Activated naive CD4-positive, alpha-beta T cell treated with anti-CD3 and anti-CD28 coated beads, Interleukin-2, amount 50 U/mL, for 16 hours (primary cell): Measurements from ENCODE around the gene FAT1.

Experiments used
- DNase-seq: peaks from one replicate; pipeline ENCODE4 v3.0.0-alpha.2; 2020

FAT1 gene

GRCh38 chr4:186554539-186554913 lies 169.1 kb downstream of the FAT1 start:
- no peak for DNase-seq

DNA sequence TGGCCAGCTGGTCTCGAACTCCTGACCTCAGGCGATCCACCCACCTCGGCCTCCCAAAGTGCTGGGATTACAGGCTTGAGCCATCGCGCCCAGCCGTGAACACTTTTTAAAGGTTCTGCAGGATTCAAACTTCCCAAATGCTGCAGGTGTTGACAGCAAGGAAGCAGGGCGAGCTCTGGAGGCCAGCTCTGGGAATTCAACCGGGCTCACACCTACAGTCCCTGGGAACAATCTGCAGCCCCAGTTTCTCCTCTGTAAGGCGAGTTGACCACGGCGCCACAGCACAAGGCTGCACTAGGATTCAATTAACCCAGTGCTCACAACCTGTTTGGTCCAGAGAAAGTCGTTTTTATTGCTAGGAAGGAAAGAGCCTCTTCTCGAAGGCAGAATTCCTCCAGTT lies 169.9 kb downstream of the FAT1 start:
- DNase-seq = no peak

DNA sequence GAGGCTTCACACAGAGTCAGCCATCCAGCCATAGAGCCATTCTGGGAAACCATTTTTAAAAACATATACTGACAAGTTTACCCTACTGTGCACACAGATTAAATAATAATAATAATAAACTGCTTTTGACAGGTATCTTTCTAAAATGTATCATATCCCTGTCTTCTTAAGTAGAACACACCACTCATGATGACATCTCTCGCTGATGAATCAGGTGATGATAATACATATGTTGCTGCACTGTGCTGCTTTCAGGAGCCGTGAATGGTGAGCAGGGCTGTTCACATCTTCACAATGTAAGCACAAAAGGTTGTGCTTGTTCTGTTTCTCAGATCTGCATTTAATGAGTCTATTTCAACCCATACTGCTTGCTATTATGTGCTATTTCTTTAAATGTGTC lies 171.8 kb downstream of the FAT1 start:
- DNase-seq = no peak

DNA sequence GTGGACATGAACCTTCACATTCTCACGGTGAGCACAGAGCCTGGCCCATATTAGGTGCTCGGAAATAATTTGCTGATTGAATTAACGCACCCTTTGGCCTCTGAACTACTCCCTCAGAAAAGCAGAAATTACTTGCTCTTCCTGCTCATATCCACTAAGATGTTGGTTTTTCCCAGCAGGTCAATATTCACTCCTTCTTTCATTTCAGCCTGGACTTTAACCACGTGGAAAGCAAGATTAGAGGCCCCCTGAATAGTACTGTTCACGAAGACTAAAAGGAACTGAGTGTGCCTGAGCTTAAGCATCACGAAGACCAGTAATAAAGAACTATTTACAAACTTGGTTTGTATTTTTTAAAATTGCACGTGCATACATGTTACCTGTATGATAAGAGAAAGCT lies 178.2 kb downstream of the FAT1 start:
- DNase-seq = no peak

- no peak for DNase-seq
These were observed 180.4 kb downstream of the FAT1 start for GRCh38 chr4:186543206-186543605.

DNA sequence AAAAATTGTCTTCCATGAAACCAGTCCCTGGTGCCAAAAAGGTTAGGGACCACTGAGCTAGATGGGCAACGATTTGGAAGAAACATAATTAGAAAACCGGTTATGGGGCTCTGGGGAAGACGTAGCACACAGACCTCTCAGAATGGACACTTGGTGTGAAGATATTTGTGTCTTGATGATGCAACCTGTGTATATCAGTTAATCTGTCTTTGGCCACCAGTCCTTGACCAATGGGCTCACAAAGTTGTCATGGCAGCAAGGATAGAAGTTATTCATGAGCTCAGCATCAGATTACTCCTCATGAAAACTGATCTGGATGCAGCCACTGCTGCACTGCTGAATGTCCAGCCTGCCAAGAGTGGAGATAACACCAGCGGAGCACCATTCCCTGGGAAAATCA lies 181.9 kb downstream of the FAT1 start:
- DNase-seq = no peak

DNA sequence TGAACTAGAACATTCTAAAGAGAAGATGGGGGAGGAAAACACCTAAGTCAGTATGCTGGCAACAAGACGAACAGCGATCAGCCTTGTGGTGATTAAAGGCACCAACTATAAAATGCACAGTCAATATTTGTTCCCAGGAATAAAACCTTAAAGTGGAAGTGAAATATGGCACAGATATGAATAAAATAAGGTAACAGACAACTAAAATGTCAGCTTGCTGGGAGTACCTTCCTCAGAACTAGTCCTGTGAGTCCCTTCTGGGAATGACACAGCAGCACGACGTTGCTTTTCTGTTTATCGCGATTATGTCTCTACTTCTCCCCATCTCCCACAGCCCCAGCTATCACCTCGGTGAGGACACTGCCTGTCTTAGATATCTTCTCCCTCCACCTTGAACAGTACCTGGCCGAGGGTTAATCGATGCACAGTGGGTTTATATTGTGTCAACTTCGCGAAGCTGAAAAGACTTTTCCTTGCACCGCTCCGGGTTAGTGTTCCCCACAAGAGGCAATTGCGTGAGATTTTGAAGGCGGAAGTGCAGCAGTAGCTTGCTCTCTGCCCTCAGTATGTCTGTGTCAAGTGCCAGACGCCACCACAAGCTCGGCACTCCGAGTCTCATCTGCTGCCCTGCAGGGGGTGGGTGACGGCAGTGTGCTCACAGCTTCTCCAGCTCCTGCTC lies 185.7 kb downstream of the FAT1 start:
- DNase-seq = no peak
